Adrenal gland (tissue), 5 donors: ENCODE results near the gene UBFD1.

Experiments used
- POLR2A ChIP-seq, 2 donors: fragments of 450-650 bp; IDR thresholded peaks; one replicate each; pipeline ENCODE4 v1.6.1; 2017; ENCODE audit warnings: antibody characterized with exemption in 2 of 2, mild to moderate bottlenecking in 2 of 2, moderate library complexity in 1 of 2
- TF ChIP-seq, protein P1 (sequence below), 6 experiments: fragments of 450-650 bp in 4 of 6; fragments of 200-600 bp in 2 of 6; sonication (generic) in 1 of 6; IDR thresholded peaks; 1 replicate in 5 of 6; 2 replicates in 1 of 6; pipeline versions ENCODE4 v1.5.1 to v1.8.0; 2016 to 2021; ENCODE audit warnings: antibody characterized with exemption in 6 of 6, mild to moderate bottlenecking in 2 of 6, moderate library complexity in 1 of 6
- donor health status: DM: no; HTN: no; CAD: no.

DNA sequence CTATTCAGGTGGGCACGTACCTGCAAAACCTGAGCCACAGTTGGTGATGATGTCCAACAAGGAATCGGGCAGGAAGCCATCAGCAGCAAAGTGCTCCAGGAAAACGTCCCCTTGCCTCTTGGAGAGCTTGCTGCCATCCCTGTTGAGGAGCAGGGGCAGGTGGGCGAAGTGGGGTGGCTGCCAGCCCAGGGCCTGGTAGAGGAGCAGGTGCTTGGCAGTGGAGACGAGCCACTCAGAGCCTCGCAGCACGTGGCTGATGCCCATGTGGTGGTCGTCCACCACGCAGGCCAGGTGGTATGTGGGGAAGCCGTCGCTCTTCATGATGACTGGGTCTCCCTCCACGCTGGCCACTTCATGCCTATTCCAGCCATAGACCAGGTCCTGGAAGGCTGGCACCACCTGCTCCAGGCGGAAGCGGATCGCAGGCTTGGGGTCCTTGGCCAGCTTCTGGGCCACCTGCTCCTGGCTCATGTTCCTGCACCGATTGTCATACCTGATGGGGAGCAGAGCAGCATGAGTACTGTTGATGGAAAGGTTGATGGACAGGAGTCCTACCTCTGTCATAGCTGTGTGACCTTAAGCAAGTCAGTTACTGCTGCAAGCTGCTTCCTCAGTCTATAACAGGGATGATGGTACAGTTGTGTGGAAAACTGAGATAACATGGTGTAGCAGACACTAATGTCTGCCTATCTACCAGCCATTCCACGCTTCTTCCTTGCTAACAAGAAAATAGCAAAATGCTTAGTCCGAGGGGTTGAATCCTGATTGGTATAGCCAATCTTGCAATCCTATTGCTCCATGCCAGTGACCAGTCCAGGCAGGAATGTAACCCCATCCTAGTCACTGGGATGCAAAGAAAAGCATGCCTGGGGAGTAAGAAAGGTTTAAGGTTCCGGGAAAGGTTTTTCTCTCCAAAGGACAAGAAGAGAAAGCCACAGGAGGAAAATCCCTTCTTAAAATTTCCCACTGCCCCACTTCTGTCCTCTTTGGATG, 22.4 kb upstream of the UBFD1 start:
- no peak for TF ChIP-seq POLR2A (IDR thresholded peaks at IDR 0.05)
- TF ChIP-seq, protein P1, sequence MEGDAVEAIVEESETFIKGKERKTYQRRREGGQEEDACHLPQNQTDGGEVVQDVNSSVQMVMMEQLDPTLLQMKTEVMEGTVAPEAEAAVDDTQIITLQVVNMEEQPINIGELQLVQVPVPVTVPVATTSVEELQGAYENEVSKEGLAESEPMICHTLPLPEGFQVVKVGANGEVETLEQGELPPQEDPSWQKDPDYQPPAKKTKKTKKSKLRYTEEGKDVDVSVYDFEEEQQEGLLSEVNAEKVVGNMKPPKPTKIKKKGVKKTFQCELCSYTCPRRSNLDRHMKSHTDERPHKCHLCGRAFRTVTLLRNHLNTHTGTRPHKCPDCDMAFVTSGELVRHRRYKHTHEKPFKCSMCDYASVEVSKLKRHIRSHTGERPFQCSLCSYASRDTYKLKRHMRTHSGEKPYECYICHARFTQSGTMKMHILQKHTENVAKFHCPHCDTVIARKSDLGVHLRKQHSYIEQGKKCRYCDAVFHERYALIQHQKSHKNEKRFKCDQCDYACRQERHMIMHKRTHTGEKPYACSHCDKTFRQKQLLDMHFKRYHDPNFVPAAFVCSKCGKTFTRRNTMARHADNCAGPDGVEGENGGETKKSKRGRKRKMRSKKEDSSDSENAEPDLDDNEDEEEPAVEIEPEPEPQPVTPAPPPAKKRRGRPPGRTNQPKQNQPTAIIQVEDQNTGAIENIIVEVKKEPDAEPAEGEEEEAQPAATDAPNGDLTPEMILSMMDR (IDR thresholded peaks at IDR 0.05), result no peak
